ENCODE results near the gene PNMT. TPM values are rescaled to one million over a fixed set of nuclear protein-coding genes. Genes with fewer than 3 reads are reported as not detected.

PNMT gene
- total RNA-seq, 2 experiments from 2014 or later = not detected

DNA sequence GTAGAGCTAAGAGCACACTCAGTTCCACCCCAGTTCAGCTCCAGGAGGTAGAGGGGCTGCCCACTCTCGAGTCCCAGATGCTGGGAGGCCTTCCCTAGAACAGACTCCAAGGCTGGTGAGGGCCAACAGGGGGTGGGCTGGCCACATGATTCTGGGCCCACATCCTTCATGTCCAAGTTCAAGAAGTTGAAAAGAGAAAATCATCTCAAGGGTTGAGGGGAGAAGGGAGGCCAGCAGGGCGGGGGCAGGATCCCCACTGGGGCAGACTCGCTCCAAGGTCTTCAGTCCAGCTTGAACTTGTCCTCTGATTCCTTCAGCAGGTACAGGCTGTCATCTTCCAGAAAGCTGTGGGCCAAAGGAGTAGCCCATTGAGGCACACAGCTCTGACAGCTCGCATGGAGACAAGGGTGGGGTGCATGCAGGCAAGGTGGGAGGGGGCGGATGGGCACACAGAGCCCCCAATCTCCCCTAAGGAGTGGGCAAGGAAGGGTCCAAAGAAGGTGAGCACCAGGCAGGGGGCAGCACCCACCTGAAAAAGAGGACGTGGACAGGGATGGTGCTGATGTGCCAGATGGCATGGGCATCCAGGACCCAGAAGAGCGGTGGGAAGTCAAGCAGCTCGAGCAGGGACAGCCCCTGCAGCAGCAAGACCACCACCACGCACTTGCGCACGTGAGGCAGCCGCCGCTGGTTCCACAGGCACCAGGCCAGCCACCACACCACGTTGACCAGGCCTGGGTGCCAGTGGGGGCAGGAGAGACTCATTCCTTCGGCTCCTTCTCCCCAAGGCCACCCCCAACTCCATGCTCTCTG is 4.5 kb downstream of the PNMT start:
- DNase-seq = no peak

GRCh38 chr17:39673335-39674081 is 5.3 kb downstream of the PNMT start:
- Mint-ChIP-seq H3K36me3 (no peaks in the 10 kb centered on the region), H3K4me1 (peaks cover 33% of the 10 kb centered on the region), H3K9me3 (ENCODE audit: low read depth) (no peaks in the 10 kb centered on the region), H3K27me3 (peaks cover 13% of the 10 kb centered on the region), H3K27ac (no peak overlapping the region), H3K4me3 (no peak overlapping the region)
- no peak for ATAC-seq
- CTCF ChIA-PET = interaction anchor here (1.1 to 16.7 kb wide), 3 partner anchors 19 to 57 kb away, joined by 3 to 227 read pairs (median 98); partner anchors contain the start of genes MIEN1 and PPP1R1B
- no peak for DNase-seq

More for the DNA sequence above, 4.5 kb downstream of the PNMT start:
- Mint-ChIP-seq H3K27me3 (peaks cover 18% of the 10 kb centered on the region), H3K4me3 (no peak overlapping the region), H3K27ac (no peak overlapping the region), H3K36me3 (no peaks in the 10 kb centered on the region), H3K4me1 (peaks cover 33% of the 10 kb centered on the region), H3K9me3 (ENCODE audit: low read depth) (no peaks in the 10 kb centered on the region)
- CTCF ChIA-PET = interaction anchor here (1.0 to 16.7 kb wide), 8 partner anchors 9 to 79 kb away, joined by 3 to 227 read pairs (median 4); partner anchors contain the start of genes MIEN1 and PPP1R1B
- no peak for ATAC-seq

DNA sequence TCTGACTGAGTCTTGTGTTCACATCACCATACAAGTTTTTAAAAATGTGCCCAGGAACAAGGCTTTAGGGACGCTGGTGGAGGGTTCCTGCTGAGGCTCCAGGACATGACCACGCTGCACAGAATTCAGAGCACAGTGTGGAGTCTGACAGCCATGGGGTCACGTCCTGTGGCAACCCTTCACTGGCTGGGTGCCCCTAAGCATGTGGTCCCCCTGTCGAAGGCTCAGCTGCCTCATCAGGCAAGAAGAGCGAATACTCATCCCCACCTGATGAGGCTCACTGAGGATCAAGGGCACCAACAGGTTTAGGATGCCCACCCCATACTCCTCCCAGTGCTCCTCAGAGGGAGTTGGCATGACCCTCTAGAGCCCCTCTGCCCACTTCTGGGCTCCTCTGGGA is 5.9 kb downstream of the PNMT start:
- H3K4me3 Mint-ChIP-seq = no peak overlapping the region
- DNase-seq = no peak
- peaks cover 8% of the 10 kb centered on the region for H3K27me3 Mint-ChIP-seq
- CTCF ChIA-PET = interaction anchor here (1.1 to 16.7 kb wide), 4 partner anchors 20 to 56 kb away, joined by 3 to 227 read pairs (median 55); partner anchors contain the start of genes MIEN1 and PPP1R1B
- ATAC-seq = no peak
- peaks cover 37% of the 10 kb centered on the region for H3K4me1 Mint-ChIP-seq
- H3K36me3 Mint-ChIP-seq = no peaks in the 10 kb centered on the region
- no peak overlapping the region for H3K27ac Mint-ChIP-seq
- no peaks in the 10 kb centered on the region for H3K9me3 Mint-ChIP-seq (ENCODE audit: low read depth)

GRCh38 chr17:39674702-39675389 is 6.6 kb downstream of the PNMT start:
- no peak for DNase-seq
- H3K9me3 Mint-ChIP-seq (ENCODE audit: low read depth) = no peaks in the 10 kb centered on the region
- ATAC-seq = no peak
- CTCF ChIA-PET = interaction anchor here (0.6 to 16.7 kb wide), 6 partner anchors 21 to 836 kb away, joined by 3 to 227 read pairs (median 8); partner anchors contain the start of genes IKZF3, MIEN1 and PPP1R1B
- peaks cover 5% of the 10 kb centered on the region for H3K27me3 Mint-ChIP-seq
- no peak overlapping the region for H3K4me3 Mint-ChIP-seq
- H3K27ac Mint-ChIP-seq = peak overlapping the region; percentile 61
- H3K4me1 Mint-ChIP-seq = peaks cover 43% of the 10 kb centered on the region
- H3K36me3 Mint-ChIP-seq = no peaks in the 10 kb centered on the region

GRCh38 chr17:39675390-39676082 is 7.3 kb downstream of the PNMT start:
- H3K36me3 Mint-ChIP-seq = no peaks in the 10 kb centered on the region
- CTCF ChIA-PET = interaction anchor here (1.0 to 16.7 kb wide), 7 partner anchors 12 to 188 kb away, joined by 3 to 227 read pairs (median 8); partner anchors contain the start of genes IKZF3, MIEN1, PGAP3 and PPP1R1B
- H3K27me3 Mint-ChIP-seq = peaks cover 5% of the 10 kb centered on the region
- no peak for DNase-seq
- no peaks in the 10 kb centered on the region for H3K9me3 Mint-ChIP-seq (ENCODE audit: low read depth)
- H3K4me3 Mint-ChIP-seq = no peak overlapping the region
- peaks cover 50% of the 10 kb centered on the region for H3K4me1 Mint-ChIP-seq
- no peak for ATAC-seq
- H3K27ac Mint-ChIP-seq = peak overlapping the region; percentile 79

DNA sequence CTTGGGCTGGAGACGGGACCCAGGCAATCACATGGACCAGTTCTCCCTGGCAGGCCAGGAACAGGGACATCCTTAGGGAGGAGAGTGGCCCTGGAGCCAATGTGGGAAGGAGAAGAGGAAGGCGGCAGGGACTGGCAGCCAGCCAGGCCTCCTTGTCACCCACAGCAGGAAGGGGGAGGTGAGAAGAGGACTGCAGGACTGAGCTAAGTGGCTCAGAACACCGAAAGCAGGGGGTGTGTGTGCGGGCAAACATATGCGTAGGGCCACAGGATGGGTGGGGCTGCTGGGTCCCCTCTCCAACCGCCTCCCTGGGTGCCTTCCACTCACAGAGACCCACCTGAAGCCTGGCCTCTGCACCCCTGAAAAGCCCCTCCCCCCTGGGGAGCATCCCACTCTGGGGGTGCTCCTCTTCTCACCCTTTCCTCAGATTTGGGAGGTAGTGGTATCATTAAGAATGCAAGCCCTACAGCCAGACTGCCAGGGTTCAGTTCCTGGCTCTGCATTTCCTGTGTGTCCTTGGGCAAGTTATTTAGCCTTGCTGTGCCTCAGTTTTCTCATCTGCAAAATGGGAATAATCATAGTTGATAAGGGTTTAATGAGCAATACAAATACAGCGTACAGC is 8.1 kb downstream of the PNMT start:
- Mint-ChIP-seq H3K27me3 (peaks cover 2% of the 10 kb centered on the region), H3K9me3 (ENCODE audit: low read depth) (no peaks in the 10 kb centered on the region), H3K4me1 (peaks cover 56% of the 10 kb centered on the region), H3K27ac (peak overlapping the region; percentile 79), H3K36me3 (no peaks in the 10 kb centered on the region), H3K4me3 (no peak overlapping the region)
- DNase-seq = peak; percentile 81
- peak; percentile 85 for ATAC-seq
- CTCF ChIA-PET = interaction anchor here (0.9 to 16.7 kb wide), 7 partner anchors 9 to 188 kb away, joined by 3 to 227 read pairs (median 8); partner anchors contain the start of genes IKZF3, MIEN1, PGAP3 and PPP1R1B

DNA sequence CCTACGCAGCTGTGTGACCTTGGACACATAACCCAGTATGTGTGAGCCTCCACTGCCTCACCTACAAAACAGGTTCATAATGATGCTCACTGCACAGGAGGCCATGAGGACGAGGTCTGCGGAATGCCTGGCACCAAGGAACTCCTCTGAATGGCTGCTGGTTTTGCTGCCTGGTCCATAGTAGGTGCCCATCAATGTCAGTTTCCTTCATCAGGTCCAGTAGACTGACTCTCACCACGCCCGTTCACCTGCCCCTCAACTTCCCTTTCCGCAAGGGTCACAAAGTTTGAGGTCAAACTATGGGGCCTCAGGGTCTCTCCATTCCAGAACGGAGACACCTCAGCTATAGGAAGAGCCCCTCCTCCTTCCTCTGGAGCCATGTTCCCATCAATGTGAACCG is 8.8 kb downstream of the PNMT start:
- Mint-ChIP-seq H3K4me3 (no peak overlapping the region), H3K4me1 (peaks cover 56% of the 10 kb centered on the region), H3K36me3 (no peaks in the 10 kb centered on the region), H3K9me3 (ENCODE audit: low read depth) (no peaks in the 10 kb centered on the region), H3K27ac (peak overlapping the region; percentile 79), H3K27me3 (no peaks in the 10 kb centered on the region)
- CTCF ChIA-PET = interaction anchor here (0.9 to 16.7 kb wide), 2 partner anchors 10 to 54 kb away, joined by 3 to 227 read pairs; partner anchors contain the start of gene PPP1R1B
- DNase-seq = no peak
- ATAC-seq = no peak

DNA sequence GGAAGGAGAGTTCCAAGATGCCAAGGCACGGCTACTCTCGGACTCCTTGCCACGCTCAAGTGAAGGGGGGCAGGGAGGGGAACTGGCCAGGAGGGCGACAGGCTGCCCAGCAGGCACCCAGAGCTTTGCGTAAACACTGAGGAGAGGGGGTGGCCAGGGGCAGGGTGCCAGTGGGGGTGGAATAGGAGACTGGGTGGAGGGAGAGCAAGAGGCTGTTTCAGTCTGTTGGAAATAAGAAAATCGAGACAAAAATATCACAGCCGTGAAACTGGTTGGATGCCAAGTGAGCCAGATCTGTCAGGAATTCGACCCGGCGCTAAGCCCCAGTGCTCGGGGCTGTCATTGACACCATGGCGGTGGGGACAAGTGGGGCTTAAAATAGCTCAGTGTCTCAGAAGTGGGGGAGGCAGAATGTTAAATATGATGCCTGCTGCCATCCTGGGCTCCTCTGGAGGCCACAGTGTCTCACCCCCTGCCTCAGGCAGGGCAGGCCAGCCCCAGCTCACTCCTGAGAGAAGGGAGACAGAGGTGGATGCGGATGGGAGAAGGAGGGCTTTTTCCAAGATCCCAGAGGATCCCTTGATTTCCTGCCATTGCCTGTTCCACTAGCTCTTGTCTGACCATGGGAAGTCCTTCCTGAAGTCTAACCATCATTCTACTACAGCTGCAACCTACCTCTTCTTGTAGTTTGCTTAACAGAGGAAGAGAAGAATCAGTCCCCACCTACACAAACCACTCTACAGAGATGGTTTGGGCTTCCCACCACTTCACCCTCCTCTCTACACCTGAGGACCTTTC is 9.5 kb downstream of the PNMT start:
- ATAC-seq = no peak
- Mint-ChIP-seq H3K36me3 (no peaks in the 10 kb centered on the region), H3K27ac (peak overlapping the region; percentile 79), H3K27me3 (no peaks in the 10 kb centered on the region), H3K4me3 (no peak overlapping the region), H3K4me1 (peaks cover 56% of the 10 kb centered on the region), H3K9me3 (ENCODE audit: low read depth) (no peaks in the 10 kb centered on the region)
- no peak for DNase-seq
- CTCF ChIA-PET = interaction anchor here (0.8 to 16.7 kb wide), 3 partner anchors 8 to 54 kb away, joined by 3 to 227 read pairs (median 53); partner anchors contain the start of genes PNMT and PPP1R1B

DNA sequence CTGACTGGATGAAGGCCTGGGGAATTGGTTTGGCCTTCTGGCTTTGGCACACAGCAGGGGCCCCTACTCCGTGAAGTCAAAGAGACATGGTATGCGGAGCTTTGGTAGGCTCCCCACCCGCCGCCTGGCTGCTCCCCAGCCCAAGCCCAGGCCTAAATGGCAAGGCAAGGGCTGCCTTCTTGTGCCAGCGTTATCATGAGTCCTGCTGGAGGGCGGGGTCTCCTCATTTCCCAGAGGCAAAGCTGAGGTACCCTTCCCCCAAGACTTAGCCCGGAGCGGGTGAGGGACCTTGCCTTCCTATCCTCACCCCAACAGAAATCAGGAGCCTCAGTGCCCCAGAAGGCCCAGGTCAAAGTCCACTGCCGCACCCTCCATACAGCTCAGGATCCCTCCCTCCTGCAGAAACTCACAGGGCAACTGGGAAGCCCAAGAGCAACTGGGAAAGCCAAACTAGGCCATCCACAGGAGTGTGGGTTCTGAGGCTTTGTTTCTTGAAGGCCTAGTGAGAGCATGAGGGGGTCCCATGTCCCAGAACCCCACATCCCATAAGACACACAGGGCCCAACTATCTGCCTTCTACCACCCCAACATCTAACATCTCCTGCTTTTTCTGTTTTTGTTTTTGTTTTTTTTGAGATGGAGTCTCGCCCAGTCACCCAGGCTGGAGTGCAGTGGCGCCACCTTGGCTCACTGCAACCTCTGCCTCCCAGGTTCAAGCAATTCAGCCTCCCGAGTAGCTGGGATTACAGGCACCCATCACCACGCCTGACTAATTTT is 10.3 kb downstream of the PNMT start:
- Mint-ChIP-seq H3K9me3 (ENCODE audit: low read depth) (no peaks in the 10 kb centered on the region), H3K27me3 (no peaks in the 10 kb centered on the region), H3K4me1 (peaks cover 56% of the 10 kb centered on the region), H3K27ac (peak overlapping the region; percentile 87), H3K36me3 (no peaks in the 10 kb centered on the region), H3K4me3 (no peak overlapping the region)
- ATAC-seq (no peak), DNase-seq (no peak)
- CTCF ChIA-PET = interaction anchor here (0.8 to 16.7 kb wide), 6 partner anchors 9 to 55 kb away, joined by 3 to 227 read pairs (median 16); partner anchors contain the start of genes PGAP3, PNMT and PPP1R1B

DNA sequence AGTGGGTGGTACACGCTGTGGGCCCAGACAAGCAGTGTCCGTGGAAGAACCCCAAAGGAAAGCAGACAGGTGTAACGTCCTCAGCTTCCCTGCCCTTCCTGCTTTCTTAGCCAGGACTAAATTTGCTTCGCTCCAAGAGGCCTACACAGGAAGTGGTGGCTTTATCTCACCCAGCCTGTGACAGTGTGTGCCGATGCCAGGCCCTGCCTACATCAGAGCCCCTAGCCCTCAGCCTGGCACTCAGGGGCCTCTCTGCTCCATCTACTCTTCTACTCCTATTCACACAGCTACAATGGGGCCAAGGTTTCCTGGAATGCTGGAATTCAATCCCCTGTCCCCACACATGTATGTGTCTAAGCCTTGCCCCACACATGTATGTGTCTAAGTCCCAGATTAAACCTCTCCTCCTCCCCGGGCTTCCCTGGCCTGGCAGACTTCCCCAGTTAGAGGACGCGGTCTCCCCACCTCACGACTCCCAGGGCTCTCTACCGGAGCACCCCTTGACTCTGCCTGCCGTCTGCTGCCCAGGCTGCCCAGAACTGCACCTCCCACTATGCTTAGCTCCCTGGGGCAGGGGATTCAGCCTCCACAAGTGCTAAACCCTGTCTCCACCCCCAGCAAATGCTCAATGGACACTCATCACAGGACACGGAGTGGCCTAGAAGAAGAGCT is 11.4 kb downstream of the PNMT start:
- Mint-ChIP-seq H3K4me3 (no peak overlapping the region), H3K27ac (peak overlapping the region; percentile 87), H3K4me1 (peaks cover 56% of the 10 kb centered on the region), H3K27me3 (no peaks in the 10 kb centered on the region), H3K9me3 (ENCODE audit: low read depth) (no peaks in the 10 kb centered on the region), H3K36me3 (no peaks in the 10 kb centered on the region)
- ATAC-seq (peak; percentile 73), DNase-seq (peak; percentile 60)
- CTCF ChIA-PET = interaction anchor here (0.9 to 16.7 kb wide), 6 partner anchors 8 to 56 kb away, joined by 3 to 227 read pairs (median 16); partner anchors contain the start of genes PGAP3, PNMT and PPP1R1B

Data from activated CD8-positive, alpha-beta memory T cell treated with anti-CD3 and anti-CD28 coated beads, Interleukin-2, amount 10 ng/mL, durations not matched to agents 7 days and 5 days (primary cell).